GM23338 (cell line): ENCODE data around the gene SLC44A1.

Source experiments
- EZH2 ChIP-seq: fragments of 200-600 bp; sonication (generic); IDR thresholded peaks from one replicate; pipeline ENCODE4 v1.8.0; 2017; ENCODE audit warnings: antibody characterized with exemption, mild to moderate bottlenecking, low read depth; ENCODE audit not compliant: unreplicated experiment
- JUNB ChIP-seq: IDR thresholded peaks from one replicate; pipeline ENCODE4 v1.6.1; 2016; ENCODE audit warnings: antibody characterized with exemption; ENCODE audit not compliant: unreplicated experiment
- ZNF331 ChIP-seq: fragments of 250-450 bp; sonication (Bioruptor Pico); IDR thresholded peaks from 2 replicates; pipeline ENCODE4 v1.5.0; 2020; ENCODE audit warnings: low read depth, mild to moderate bottlenecking, moderate library complexity
- TF ChIP-seq, protein P1 (sequence below), 2 experiments: fragments of 200-600 bp in 1 of 2; sonication (generic) in 1 of 2; conservative IDR thresholded peaks; 2 replicates each; pipeline versions ENCODE4 v1.5.1 to v1.6.1; 2016 to 2017; ENCODE audit warnings: antibody characterized with exemption in 2 of 2, low read depth in 2 of 2, mild to moderate bottlenecking in 2 of 2, moderate library complexity in 1 of 2
- TF ChIP-seq, protein P2 (sequence below): IDR thresholded peaks from one replicate; pipeline ENCODE4 v1.6.1; 2018; ENCODE audit warnings: antibody characterized with exemption; ENCODE audit not compliant: unreplicated experiment

DNA sequence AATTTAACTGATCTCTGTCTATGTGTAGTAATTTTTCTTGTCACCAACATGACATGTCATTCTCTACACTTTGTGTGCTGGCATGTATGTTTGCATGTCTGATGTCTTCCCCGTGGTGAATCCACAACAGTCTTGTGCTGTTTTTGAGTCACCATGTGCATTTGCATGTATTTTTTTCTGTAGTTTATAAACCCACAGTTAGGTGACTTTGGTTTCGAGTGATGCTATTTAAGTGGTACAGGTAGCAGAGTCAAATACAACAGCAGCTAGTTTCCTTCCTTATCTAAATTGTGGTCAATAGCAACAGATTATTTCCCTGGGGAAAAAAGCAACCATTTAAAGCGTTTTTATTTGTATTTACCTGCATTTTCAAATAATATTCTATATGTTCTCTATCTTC is 113.5 kb downstream of the SLC44A1 start:
- TF ChIP-seq JUNB (no peak), ZNF331 (CRISPR knock-in tag) (no peak), EZH2 (no peak)
- TF ChIP-seq, protein P1, sequence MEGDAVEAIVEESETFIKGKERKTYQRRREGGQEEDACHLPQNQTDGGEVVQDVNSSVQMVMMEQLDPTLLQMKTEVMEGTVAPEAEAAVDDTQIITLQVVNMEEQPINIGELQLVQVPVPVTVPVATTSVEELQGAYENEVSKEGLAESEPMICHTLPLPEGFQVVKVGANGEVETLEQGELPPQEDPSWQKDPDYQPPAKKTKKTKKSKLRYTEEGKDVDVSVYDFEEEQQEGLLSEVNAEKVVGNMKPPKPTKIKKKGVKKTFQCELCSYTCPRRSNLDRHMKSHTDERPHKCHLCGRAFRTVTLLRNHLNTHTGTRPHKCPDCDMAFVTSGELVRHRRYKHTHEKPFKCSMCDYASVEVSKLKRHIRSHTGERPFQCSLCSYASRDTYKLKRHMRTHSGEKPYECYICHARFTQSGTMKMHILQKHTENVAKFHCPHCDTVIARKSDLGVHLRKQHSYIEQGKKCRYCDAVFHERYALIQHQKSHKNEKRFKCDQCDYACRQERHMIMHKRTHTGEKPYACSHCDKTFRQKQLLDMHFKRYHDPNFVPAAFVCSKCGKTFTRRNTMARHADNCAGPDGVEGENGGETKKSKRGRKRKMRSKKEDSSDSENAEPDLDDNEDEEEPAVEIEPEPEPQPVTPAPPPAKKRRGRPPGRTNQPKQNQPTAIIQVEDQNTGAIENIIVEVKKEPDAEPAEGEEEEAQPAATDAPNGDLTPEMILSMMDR (conservative IDR thresholded peaks at IDR 0.05; ENCODE audit: low read depth in 2 of 2) = no peak
- TF ChIP-seq, protein P2, sequence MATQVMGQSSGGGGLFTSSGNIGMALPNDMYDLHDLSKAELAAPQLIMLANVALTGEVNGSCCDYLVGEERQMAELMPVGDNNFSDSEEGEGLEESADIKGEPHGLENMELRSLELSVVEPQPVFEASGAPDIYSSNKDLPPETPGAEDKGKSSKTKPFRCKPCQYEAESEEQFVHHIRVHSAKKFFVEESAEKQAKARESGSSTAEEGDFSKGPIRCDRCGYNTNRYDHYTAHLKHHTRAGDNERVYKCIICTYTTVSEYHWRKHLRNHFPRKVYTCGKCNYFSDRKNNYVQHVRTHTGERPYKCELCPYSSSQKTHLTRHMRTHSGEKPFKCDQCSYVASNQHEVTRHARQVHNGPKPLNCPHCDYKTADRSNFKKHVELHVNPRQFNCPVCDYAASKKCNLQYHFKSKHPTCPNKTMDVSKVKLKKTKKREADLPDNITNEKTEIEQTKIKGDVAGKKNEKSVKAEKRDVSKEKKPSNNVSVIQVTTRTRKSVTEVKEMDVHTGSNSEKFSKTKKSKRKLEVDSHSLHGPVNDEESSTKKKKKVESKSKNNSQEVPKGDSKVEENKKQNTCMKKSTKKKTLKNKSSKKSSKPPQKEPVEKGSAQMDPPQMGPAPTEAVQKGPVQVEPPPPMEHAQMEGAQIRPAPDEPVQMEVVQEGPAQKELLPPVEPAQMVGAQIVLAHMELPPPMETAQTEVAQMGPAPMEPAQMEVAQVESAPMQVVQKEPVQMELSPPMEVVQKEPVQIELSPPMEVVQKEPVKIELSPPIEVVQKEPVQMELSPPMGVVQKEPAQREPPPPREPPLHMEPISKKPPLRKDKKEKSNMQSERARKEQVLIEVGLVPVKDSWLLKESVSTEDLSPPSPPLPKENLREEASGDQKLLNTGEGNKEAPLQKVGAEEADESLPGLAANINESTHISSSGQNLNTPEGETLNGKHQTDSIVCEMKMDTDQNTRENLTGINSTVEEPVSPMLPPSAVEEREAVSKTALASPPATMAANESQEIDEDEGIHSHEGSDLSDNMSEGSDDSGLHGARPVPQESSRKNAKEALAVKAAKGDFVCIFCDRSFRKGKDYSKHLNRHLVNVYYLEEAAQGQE = no peak
